ENCODE measurements around the gene SMIM28.
"Not testable (repeated sequence)": the region's sequence is repeated elsewhere in the genome, so short reads cannot be mapped to it uniquely, and the experiment has no call there.

SMIM28 gene

GRCh38 chr6:138377844-138378243, at the start of gene SMIM28:
Gene SMIM28 (plus strand): TSS chr6:138377905. CDS start chr6:138378073, 168 bp downstream.
- no peak for DNase-seq (ENCODE audit: low read depth in 3 of 3)

- no peak for DNase-seq (ENCODE audit: low read depth in 3 of 3)
Measured at GRCh38 chr6:138328210-138328609, 49.5 kb upstream of the SMIM28 start.

- DNase-seq (ENCODE audit: low read depth in 3 of 3): no peak
Measured at GRCh38 chr6:138330763-138331162, 46.9 kb upstream of the SMIM28 start.

GRCh38 chr6:138331444-138331843, 46.3 kb upstream of the SMIM28 start:
- DNase-seq (ENCODE audit: low read depth in 3 of 3): no peak

GRCh38 chr6:138331984-138332383, 45.7 kb upstream of the SMIM28 start:
- DNase-seq (ENCODE audit: low read depth in 3 of 3): no peak

GRCh38 chr6:138334000-138334399, 43.7 kb upstream of the SMIM28 start:
- no peak for DNase-seq (ENCODE audit: low read depth in 3 of 3)

- DNase-seq (ENCODE audit: low read depth in 3 of 3): no peak
Measured at GRCh38 chr6:138334963-138335362, 42.7 kb upstream of the SMIM28 start.

GRCh38 chr6:138336221-138336620, 41.5 kb upstream of the SMIM28 start:
- no peak for DNase-seq (ENCODE audit: low read depth in 3 of 3)

- DNase-seq (ENCODE audit: low read depth in 3 of 3): no peak
Measured at GRCh38 chr6:138337076-138337475, 40.6 kb upstream of the SMIM28 start.

- no peak for DNase-seq (ENCODE audit: low read depth in 3 of 3)
Measured at GRCh38 chr6:138339024-138339423, 38.7 kb upstream of the SMIM28 start.

- DNase-seq (ENCODE audit: low read depth in 3 of 3): no peak
Measured at GRCh38 chr6:138341176-138341575, 36.5 kb upstream of the SMIM28 start.

GRCh38 chr6:138343112-138343511, 34.6 kb upstream of the SMIM28 start:
- no peak for DNase-seq (ENCODE audit: low read depth in 3 of 3)

- DNase-seq (ENCODE audit: low read depth in 3 of 3): no peak
Measured at GRCh38 chr6:138345565-138346285, 32.0 kb upstream of the SMIM28 start.

- no peak for DNase-seq (ENCODE audit: low read depth in 3 of 3)
Measured at GRCh38 chr6:138346302-138347195, 31.2 kb upstream of the SMIM28 start.

GRCh38 chr6:138347864-138348263, 29.8 kb upstream of the SMIM28 start:
- DNase-seq (ENCODE audit: low read depth in 3 of 3): no peak

GRCh38 chr6:138349891-138350290, 27.8 kb upstream of the SMIM28 start:
- no peak for DNase-seq (ENCODE audit: low read depth in 3 of 3)

- no peak for DNase-seq (ENCODE audit: low read depth in 3 of 3)
Measured at GRCh38 chr6:138357928-138358327, 19.8 kb upstream of the SMIM28 start.

- DNase-seq (ENCODE audit: low read depth in 3 of 3): not testable (repeated sequence)
Measured at GRCh38 chr6:138368684-138369083, 9.0 kb upstream of the SMIM28 start.

- DNase-seq (ENCODE audit: low read depth in 3 of 3): no peak
Measured at GRCh38 chr6:138370631-138371451, 6.9 kb upstream of the SMIM28 start.

- DNase-seq (ENCODE audit: low read depth in 3 of 3): no peak
Measured at GRCh38 chr6:138371452-138371711, 6.3 kb upstream of the SMIM28 start.

- no peak for DNase-seq (ENCODE audit: low read depth in 3 of 3)
Measured at GRCh38 chr6:138371720-138372119, 6.0 kb upstream of the SMIM28 start.

GRCh38 chr6:138372711-138373463, 4.8 kb upstream of the SMIM28 start:
- no peak for DNase-seq (ENCODE audit: low read depth in 3 of 3)

Measured in stimulated activated CD4-positive, alpha-beta T cell treated with anti-CD3 and anti-CD28 coated beads, TNF-alpha, amount 100 ng/mL, for 48 hours (primary cell).